HCT116 (cell line): ENCODE measurements around the gene ITM2C. TPM values are rescaled to one million over a fixed set of nuclear protein-coding genes. Genes with fewer than 3 reads are reported as not detected.

Experiments used
- ATAC-seq: fragments of 200-7000 bp; cut with Tn5 transposase; 2 replicates; pipeline ENCODE4 v1.9.1; 2020; ENCODE audit warnings: mild to moderate bottlenecking, moderate library complexity
- BruUV-seq: library from RNA; stranded (reverse); fragments of 400-500 nt; replicated peaks from 2 replicates; lab custom pipeline; 2021; lab: Mats Ljungman, UMichigan
- CTCF ChIA-PET: fragments of 300-600 bp; sonication (Branson Sonifier 250); formaldehyde crosslinking; loops from one replicate; lab custom pipeline; 2021; ENCODE audit warnings: antibody characterized with exemption; lab: Charles Lee
- POLR2A ChIA-PET: fragments of 300-600, 350-600 bp; sonication (Branson Sonifier 250); formaldehyde crosslinking; loops from one replicate; lab custom pipeline; 2021; ENCODE audit warnings: antibody characterized with exemption; lab: Charles Lee
- RAD21 ChIA-PET, 2 experiments: fragments of 300-600 bp; sonication (Branson Sonifier 250); formaldehyde crosslinking; loops; one replicate each; lab custom pipeline; 2023; ENCODE audit warnings: low total read pairs in 2 of 2; ENCODE audit not compliant: uncharacterized antibody in 2 of 2, unreplicated experiment in 2 of 2, low non-redundant PET in 1 of 2; lab: Charles Lee
- DNase-seq: peaks from one replicate; pipeline ENCODE4 v3.0.0-alpha.2; 2010; ENCODE audit warnings: low read depth, low spot score
- H2AFZ ChIP-seq: fragments of 200-600 bp; shearing (Covaris generic), sonication (generic); 2 replicates; pipeline ENCODE4 v1.6.1; 2017; ENCODE audit warnings: low read depth, mixed run types, mixed read lengths, antibody characterized with exemption, low read length; ENCODE audit not compliant: poor library complexity, severe bottlenecking
- H3K27ac ChIP-seq: 2 replicates; pipeline ENCODE4 v1.5.1; 2012; ENCODE audit warnings: low read depth, low read length
- H3K27me3 ChIP-seq: fragments of 200-600 bp; sonication (generic); 2 replicates; pipeline ENCODE4 v1.6.1; 2016; ENCODE audit warnings: mixed run types, low read length, mixed read lengths; ENCODE audit not compliant: insufficient read depth
- H3K36me3 ChIP-seq, 2 experiments: fragments of 200-500 bp in 1 of 2; fragments of 200-600 bp in 1 of 2; sonication (Bioruptor generic) in 1 of 2; sonication (generic) in 1 of 2; 2 replicates each; pipeline versions ENCODE4 v1.5.1 to v1.6.1; 2014 to 2016; ENCODE audit warnings: low read length in 2 of 2, inconsistent platforms in 1 of 2, mixed read lengths in 1 of 2, mixed run types in 1 of 2; ENCODE audit not compliant: insufficient read depth in 2 of 2, control insufficient read depth in 1 of 2
- H3K4me1 ChIP-seq, 2 experiments: fragments of 200-600 bp in 1 of 2; sonication (generic) in 1 of 2; 2 replicates each; pipeline versions ENCODE4 v1.5.1 to v1.6.1; 2012 to 2017; ENCODE audit warnings: low read length in 2 of 2, inconsistent platforms in 1 of 2, mild to moderate bottlenecking in 1 of 2, mixed read lengths in 1 of 2, mixed run types in 1 of 2, moderate library complexity in 1 of 2; ENCODE audit not compliant: insufficient read depth in 2 of 2, control insufficient read depth in 1 of 2
- H3K4me2 ChIP-seq: fragments of 200-600 bp; sonication (generic); 2 replicates; pipeline ENCODE4 v1.6.1; 2017; ENCODE audit warnings: mixed run types, low read length, mixed read lengths
- H3K4me3 ChIP-seq, 2 experiments: fragments of 200-600 bp in 1 of 2; sonication (generic) in 1 of 2; replicated peaks in 1 of 2; 2 replicates each; pipeline ENCODE4 v1.5.1; 2011 to 2016; ENCODE audit warnings: low read length in 2 of 2, control low read depth in 1 of 2, low read depth in 1 of 2, mild to moderate bottlenecking in 1 of 2, mixed read lengths in 1 of 2, mixed run types in 1 of 2
- H3K79me2 ChIP-seq: fragments of 200-600 bp; sonication (generic); 2 replicates; pipeline ENCODE4 v1.6.1; 2017; ENCODE audit warnings: mild to moderate bottlenecking, mixed run types, low read length, moderate library complexity, mixed read lengths; ENCODE audit not compliant: insufficient read depth
- H3K9ac ChIP-seq: fragments of 200-600 bp; sonication (generic); 2 replicates; pipeline ENCODE4 v1.6.1; 2016; ENCODE audit warnings: low read length, mixed read lengths
- H3K9me2 ChIP-seq: fragments of 200-600 bp; sonication (generic), shearing (Covaris generic); 2 replicates; pipeline ENCODE4 v1.6.1; 2017; ENCODE audit warnings: mixed run types, mild to moderate bottlenecking, moderate library complexity; ENCODE audit not compliant: insufficient read depth
- H3K9me3 ChIP-seq, 2 experiments: fragments of 200-500 bp in 1 of 2; fragments of 200-600 bp in 1 of 2; sonication (Bioruptor generic) in 1 of 2; sonication (generic) in 1 of 2; 2 replicates each; pipeline ENCODE4 v1.6.1; 2014 to 2017; ENCODE audit warnings: low read length in 2 of 2, mixed read lengths in 2 of 2, inconsistent platforms in 1 of 2, low read depth in 1 of 2, mild to moderate bottlenecking in 1 of 2, mixed run types in 1 of 2, moderate library complexity in 1 of 2; ENCODE audit not compliant: control insufficient read depth in 1 of 2, insufficient read depth in 1 of 2
- H4K20me1 ChIP-seq: fragments of 200-600 bp; sonication (generic), shearing (Covaris generic); 2 replicates; pipeline ENCODE4 v1.6.1; 2017; ENCODE audit warnings: mixed run types, mild to moderate bottlenecking, moderate library complexity; ENCODE audit not compliant: insufficient read depth
- CTCF ChIP-seq, 3 experiments: fragments of 200-600 bp in 1 of 3; sonication (generic) in 1 of 3; IDR thresholded peaks in 2 of 3; conservative IDR thresholded peaks in 1 of 3; 2 replicates each; pipeline ENCODE4 v1.5.1; 2012 to 2017; ENCODE audit warnings: low read depth in 2 of 3, low read length in 2 of 3, antibody characterized with exemption in 1 of 3, borderline replicate concordance in 1 of 3, control low read depth in 1 of 3, mild to moderate bottlenecking in 1 of 3, mixed read lengths in 1 of 3, mixed run types in 1 of 3, moderate library complexity in 1 of 3; ENCODE audit not compliant: insufficient read depth in 1 of 3
- EGR1 ChIP-seq: IDR thresholded peaks from 2 replicates; pipeline ENCODE4 v1.6.1; 2012; ENCODE audit warnings: low read depth
- FOSL1 ChIP-seq: IDR thresholded peaks from 2 replicates; pipeline ENCODE4 v1.6.1; 2012; ENCODE audit warnings: low read depth
- POLR2A ChIP-seq: IDR thresholded peaks from 2 replicates; pipeline ENCODE4 v1.7.0; 2011; ENCODE audit warnings: borderline replicate concordance; ENCODE audit not compliant: insufficient read depth, insufficient read length; ENCODE audit errors: extremely low read depth
- POLR2AphosphoS5 ChIP-seq: IDR thresholded peaks from 2 replicates; pipeline ENCODE4 v1.6.1; 2011; ENCODE audit warnings: mild to moderate bottlenecking, low read depth, low read length, moderate library complexity
- SIN3A ChIP-seq: IDR thresholded peaks from 2 replicates; pipeline ENCODE4 v1.6.1; 2012; ENCODE audit warnings: low read depth
- TCF7L2 ChIP-seq: IDR thresholded peaks from 2 replicates; pipeline ENCODE4 v1.7.0; 2011; ENCODE audit warnings: borderline replicate concordance, inconsistent platforms; ENCODE audit not compliant: insufficient read depth, insufficient read length; ENCODE audit errors: extremely low read depth
- YY1 ChIP-seq: IDR thresholded peaks from 2 replicates; pipeline ENCODE4 v1.6.1; 2011; ENCODE audit warnings: low read length, low read depth, moderate library complexity, mild to moderate bottlenecking; ENCODE audit not compliant: insufficient replicate concordance; ENCODE audit errors: extremely low read depth
- ZFX ChIP-seq: fragments of 450-650 bp; IDR thresholded peaks from 2 replicates; pipeline ENCODE4 v1.6.1; 2017
- intact Hi-C: fragments of 100-400 bp; cut with micrococcal nuclease; formaldehyde crosslinking; loops from 2 replicates; pipeline ENCODE4 v1.10.0; 2022
- total RNA-seq: library from RNA; stranded (reverse); gene quantifications from one replicate; pipeline ENCODE4 v1.2.1, GENCODE V29; 2021; ENCODE audit not compliant: unreplicated experiment
- TF ChIP-seq, protein P1 (sequence below): IDR thresholded peaks from 2 replicates; pipeline ENCODE4 v1.6.1; 2012; ENCODE audit warnings: low read depth

The ITM2C gene
- total RNA-seq, 1 experiment from 2014 or later: 117 TPM

- no peaks in the 10 kb centered on the region for H3K9me2 ChIP-seq
- no peaks in the 10 kb centered on the region for H3K36me3 ChIP-seq
- BruUV-seq: no TSS peak
- H3K4me3 ChIP-seq: no peak overlapping the region
- H3K9ac ChIP-seq: no peak overlapping the region
- POLR2A ChIA-PET: no interaction called here
- no peak for DNase-seq
- TF ChIP-seq FOSL1 (no peak), CTCF (IDR thresholded peaks at IDR 0.05 in 2 of 3, conservative IDR thresholded peaks at IDR 0.05 in 1 of 3; ENCODE audit: borderline replicate concordance in 1 of 3, insufficient read depth in 1 of 3, low read depth in 2 of 3, low read length in 2 of 3) (no peak), YY1 (no peak), TCF7L2 (no peak), SIN3A (no peak), POLR2AphosphoS5 (no peak), ZFX (no peak), POLR2A (no peak), EGR1 (no peak)
- TF ChIP-seq, protein P1, sequence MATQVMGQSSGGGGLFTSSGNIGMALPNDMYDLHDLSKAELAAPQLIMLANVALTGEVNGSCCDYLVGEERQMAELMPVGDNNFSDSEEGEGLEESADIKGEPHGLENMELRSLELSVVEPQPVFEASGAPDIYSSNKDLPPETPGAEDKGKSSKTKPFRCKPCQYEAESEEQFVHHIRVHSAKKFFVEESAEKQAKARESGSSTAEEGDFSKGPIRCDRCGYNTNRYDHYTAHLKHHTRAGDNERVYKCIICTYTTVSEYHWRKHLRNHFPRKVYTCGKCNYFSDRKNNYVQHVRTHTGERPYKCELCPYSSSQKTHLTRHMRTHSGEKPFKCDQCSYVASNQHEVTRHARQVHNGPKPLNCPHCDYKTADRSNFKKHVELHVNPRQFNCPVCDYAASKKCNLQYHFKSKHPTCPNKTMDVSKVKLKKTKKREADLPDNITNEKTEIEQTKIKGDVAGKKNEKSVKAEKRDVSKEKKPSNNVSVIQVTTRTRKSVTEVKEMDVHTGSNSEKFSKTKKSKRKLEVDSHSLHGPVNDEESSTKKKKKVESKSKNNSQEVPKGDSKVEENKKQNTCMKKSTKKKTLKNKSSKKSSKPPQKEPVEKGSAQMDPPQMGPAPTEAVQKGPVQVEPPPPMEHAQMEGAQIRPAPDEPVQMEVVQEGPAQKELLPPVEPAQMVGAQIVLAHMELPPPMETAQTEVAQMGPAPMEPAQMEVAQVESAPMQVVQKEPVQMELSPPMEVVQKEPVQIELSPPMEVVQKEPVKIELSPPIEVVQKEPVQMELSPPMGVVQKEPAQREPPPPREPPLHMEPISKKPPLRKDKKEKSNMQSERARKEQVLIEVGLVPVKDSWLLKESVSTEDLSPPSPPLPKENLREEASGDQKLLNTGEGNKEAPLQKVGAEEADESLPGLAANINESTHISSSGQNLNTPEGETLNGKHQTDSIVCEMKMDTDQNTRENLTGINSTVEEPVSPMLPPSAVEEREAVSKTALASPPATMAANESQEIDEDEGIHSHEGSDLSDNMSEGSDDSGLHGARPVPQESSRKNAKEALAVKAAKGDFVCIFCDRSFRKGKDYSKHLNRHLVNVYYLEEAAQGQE: no peak
- CTCF ChIA-PET: no interaction called here
- H3K9me3 ChIP-seq: no peaks in the 10 kb centered on the region
- intact Hi-C loops: no loop called here
- H3K27ac ChIP-seq: no peak overlapping the region
- no peak overlapping the region for H2AFZ ChIP-seq
- no peak for ATAC-seq
- H3K27me3 ChIP-seq: peaks cover 30% of the 10 kb centered on the region; the same call in 1 of the 2 replicates
- H4K20me1 ChIP-seq: no peaks in the 10 kb centered on the region
- RAD21 ChIA-PET: no interaction called here
- H3K4me1 ChIP-seq: peaks cover 0 to 8% of the 10 kb centered on the region in 2 experiments; a peak in 2 of 4 replicates
- H3K4me2 ChIP-seq: no peak overlapping the region
- no peaks in the 10 kb centered on the region for H3K79me2 ChIP-seq
These were observed 34.5 kb downstream of the ITM2C start for GRCh38 chr2:230899287-230899686.
